GM12872 (cell line): ENCODE results near the gene SATB1.
A peak's percentile ranks its signal among the peaks of the same experiment; 100 is the strongest.

Experiments
- CTCF ChIP-seq: IDR thresholded peaks from 3 replicates; pipeline ENCODE4 v1.5.1; 2011; ENCODE audit warnings: low read depth, mild to moderate bottlenecking, low read length, moderate library complexity; ENCODE audit not compliant: insufficient read depth

SATB1 gene

GRCh38 chr3:18396428-18396827 is 28.7 kb downstream of the SATB1 start:
- no peak for TF ChIP-seq CTCF

GRCh38 chr3:18394384-18394995 is 30.6 kb downstream of the SATB1 start:
- TF ChIP-seq CTCF = no peak

- no peak for TF ChIP-seq CTCF
Measured at GRCh38 chr3:18393906-18394305, 31.2 kb downstream of the SATB1 start.

GRCh38 chr3:18390024-18390660 is 35.0 kb downstream of the SATB1 start:
- no peak for TF ChIP-seq CTCF

- peak; percentile 46; the same call in 2 of the 3 replicates for TF ChIP-seq CTCF
Measured at GRCh38 chr3:18389108-18389733, 35.9 kb downstream of the SATB1 start.

GRCh38 chr3:18386274-18386890 is 38.8 kb downstream of the SATB1 start:
- no peak for TF ChIP-seq CTCF

- TF ChIP-seq CTCF = no peak
Measured at GRCh38 chr3:18385706-18386105, 39.4 kb downstream of the SATB1 start.
